Stimulated activated CD8-positive, alpha-beta memory T cell treated with anti-CD3 and anti-CD28 coated beads, Interleukin-4, amount 100 ng/mL, for 48 hours (primary cell): ENCODE data around the gene LRRC4B.
A peak's percentile ranks its signal among the peaks of the same experiment; 100 is the strongest.
"Not testable (repeated sequence)": the region's sequence is repeated elsewhere in the genome, so short reads cannot be mapped to it uniquely, and the experiment has no call there.

ENCODE experiments used
- DNase-seq: peaks from one replicate; pipeline ENCODE4 v3.0.0-alpha.2; 2020

Gene LRRC4B

DNA sequence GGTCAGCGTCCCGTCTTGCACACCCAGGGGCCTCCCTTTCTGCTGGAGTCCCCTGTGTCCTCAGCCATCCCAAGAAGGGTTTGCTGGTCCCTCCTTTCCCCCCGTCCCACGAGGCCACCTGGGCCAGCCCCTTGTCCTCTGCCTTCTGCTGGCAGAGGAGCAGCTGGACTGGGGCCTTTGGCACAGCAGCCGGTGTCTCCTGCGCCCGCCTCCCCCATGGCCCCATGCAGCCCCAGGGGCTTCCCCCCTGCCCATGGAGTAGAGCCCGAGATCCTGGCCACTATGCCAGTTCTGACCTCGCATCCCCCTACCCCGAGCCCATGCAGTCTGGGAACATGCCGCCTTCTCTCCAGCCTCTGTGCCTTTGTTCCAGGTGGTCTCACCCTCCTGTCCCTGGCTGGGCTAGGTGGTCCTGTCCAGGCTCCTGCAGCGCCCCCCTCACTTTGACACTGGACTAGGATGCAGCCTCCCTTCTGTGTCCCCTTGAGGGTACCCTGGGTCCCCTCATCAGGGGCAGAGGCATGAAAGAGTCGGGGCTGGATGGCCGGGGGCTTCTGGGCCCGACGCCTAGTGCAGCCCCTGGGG is 85.9 kb downstream of the LRRC4B start:
- DNase-seq: no peak

- no peak for DNase-seq
These were observed 86.7 kb downstream of the LRRC4B start for GRCh38 chr19:50481351-50482149.

DNA sequence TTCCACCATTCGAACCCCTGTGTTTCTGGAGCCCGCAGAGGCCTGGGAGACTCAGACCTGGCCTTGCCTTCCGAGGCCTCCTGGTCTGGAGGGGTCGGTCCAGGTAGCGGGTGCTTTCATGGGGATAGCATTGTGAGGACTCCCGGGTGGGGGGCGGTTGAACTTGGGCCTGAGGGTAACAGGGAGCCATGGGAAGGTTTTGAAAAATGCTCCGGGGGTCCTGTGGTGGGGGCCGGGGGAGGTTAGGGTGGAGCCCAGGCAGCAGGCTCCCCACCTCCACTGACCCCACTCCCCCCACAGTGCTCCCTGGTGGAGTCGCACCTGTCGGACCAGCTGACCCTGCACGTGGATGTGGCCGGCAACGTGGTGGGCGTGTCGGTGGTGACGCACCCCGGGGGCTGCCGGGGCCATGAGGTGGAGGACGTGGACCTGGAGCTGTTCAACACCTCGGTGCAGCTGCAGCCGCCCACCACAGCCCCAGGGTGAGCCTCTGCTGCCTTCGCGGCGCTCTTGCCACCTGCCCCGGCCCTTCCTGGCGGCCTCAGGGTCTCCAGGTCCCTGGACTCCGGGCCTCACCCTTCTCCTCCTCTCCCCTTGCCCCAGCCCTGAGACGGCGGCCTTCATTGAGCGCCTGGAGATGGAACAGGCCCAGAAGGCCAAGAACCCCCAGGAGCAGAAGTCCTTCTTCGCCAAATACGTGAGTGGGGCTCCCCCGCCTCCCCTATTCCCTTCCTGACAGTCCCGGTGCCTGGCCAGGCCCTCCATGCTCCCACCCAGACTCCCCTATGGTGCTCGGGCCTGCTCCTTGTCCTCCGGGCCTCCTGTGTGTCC is 87.7 kb downstream of the LRRC4B start:
- no peak for DNase-seq

- DNase-seq: no peak
These were observed 88.4 kb downstream of the LRRC4B start for GRCh38 chr19:50479761-50480251.

GRCh38 chr19:50478901-50479715 is 89.1 kb downstream of the LRRC4B start:
- DNase-seq: peak; percentile 53

GRCh38 chr19:50477751-50478515 is 90.3 kb downstream of the LRRC4B start:
- DNase-seq: no peak

DNA sequence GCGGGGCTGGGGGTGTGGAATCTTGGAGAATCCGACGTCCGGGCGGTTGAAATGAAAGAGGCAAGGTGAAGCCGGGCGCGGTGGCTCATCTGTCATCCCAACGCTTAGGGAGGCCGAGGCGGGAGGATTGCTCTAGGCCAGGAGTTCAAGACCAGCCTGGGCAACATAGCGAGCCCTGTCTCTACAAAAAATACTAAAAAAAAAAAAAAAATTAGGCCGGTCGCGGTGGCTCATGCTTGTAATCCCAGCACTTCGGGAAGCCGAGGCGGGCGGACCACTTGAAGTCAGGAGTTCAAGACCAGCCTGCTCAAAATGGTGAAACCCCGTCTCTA is 91.4 kb downstream of the LRRC4B start:
- DNase-seq: no peak

GRCh38 chr19:50476224-50476906 is 91.9 kb downstream of the LRRC4B start, which contains the start of the genes EMC10 and GARIN5A:
TSS of gene EMC10 (plus strand) at chr19:50476507. CDS start at chr19:50476545, 38 bp downstream.
TSS of gene GARIN5A (minus strand) at chr19:50476848. CDS start at chr19:50476388, 460 bp downstream.
- DNase-seq: peak; percentile 96

DNA sequence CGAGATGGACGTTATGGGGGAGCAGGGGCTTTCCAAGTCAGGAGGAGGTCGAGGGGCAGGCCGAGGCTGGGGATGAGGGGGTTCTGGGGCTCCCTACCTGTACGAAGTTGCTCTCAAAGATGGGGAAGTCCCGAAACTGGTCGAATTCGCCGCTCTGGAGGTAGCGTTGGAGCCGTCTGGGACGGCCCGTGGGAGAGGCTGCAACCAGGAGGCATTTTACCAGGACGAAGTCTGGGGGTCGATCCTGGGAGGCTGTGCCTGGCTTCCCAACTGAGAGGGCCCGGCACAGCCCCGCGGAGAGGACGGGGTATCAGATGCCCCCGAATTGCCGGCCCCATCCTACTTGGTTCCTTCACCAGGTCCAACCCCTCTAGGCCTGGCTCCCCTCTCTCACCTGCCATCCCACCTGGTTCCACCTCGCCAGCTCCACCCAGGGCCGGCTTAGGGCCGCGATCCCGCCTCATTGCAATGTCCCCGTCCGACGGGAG is 92.5 kb downstream of the LRRC4B start:
- DNase-seq: no peak

- no peak for DNase-seq
These were observed 93.1 kb downstream of the LRRC4B start for GRCh38 chr19:50475101-50475568.

- DNase-seq: not testable (repeated sequence)
These were observed 94.9 kb downstream of the LRRC4B start for GRCh38 chr19:50473336-50473735.

GRCh38 chr19:50468818-50469217 is 99.4 kb downstream of the LRRC4B start:
- DNase-seq: no peak

DNA sequence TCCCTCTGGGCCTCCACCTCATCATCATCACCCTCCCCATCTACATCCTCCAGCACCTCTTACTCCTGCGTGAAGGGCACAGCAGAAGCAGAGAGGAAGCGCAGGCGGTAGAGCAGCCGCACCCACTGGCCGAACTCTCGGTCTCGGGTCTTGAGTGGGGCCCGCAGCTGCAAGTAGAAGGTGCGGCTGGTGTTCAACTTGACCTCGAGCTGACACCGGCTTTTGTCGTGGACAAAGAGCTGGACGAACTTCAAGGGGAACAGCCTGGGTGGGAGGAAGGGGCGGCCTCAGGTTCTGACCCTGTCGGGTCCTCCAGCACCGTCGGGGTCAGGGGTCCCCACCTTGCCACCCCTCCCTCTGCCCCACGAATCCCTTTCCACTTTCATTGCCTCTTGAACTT is 100.7 kb downstream of the LRRC4B start:
- DNase-seq: no peak
